ENCODE results near the gene TPPP3.

Gene TPPP3

GRCh38 chr16:67407788-67408452, 14.6 kb upstream of the TPPP3 start:
- H3K27me3 ChIP-seq (ENCODE audit: low read depth, low read length) = no peaks in the 10 kb centered on the region
- H3K4me1 ChIP-seq (ENCODE audit: low read length) = no peaks in the 10 kb centered on the region
- H3K36me3 ChIP-seq (replicated peaks; ENCODE audit: low read depth, low read length) = no peaks in the 10 kb centered on the region
- no peak overlapping the region for H3K4me3 ChIP-seq (ENCODE audit: low read length)
- H3K27ac ChIP-seq (ENCODE audit: low read length) = no peak overlapping the region
- no peaks in the 10 kb centered on the region for H3K9me3 ChIP-seq (ENCODE audit: insufficient read depth, low read length)
- no peak for TF ChIP-seq EZH2phosphoT487 (IDR thresholded peaks at IDR 0.05; ENCODE audit: low read depth)
- no peaks in the 10 kb centered on the region for H3K79me2 ChIP-seq (ENCODE audit: low read length)
- no peak overlapping the region for H3K9ac ChIP-seq (ENCODE audit: low read length)
- no peaks in the 10 kb centered on the region for H4K20me1 ChIP-seq (ENCODE audit: insufficient read depth, low read length)
- no peak overlapping the region for H3K4me2 ChIP-seq (ENCODE audit: low read length)
- no peak overlapping the region for H2AFZ ChIP-seq (ENCODE audit: low read depth, low read length)

- no peaks in the 10 kb centered on the region for H3K36me3 ChIP-seq (replicated peaks; ENCODE audit: low read depth, low read length)
- H3K27me3 ChIP-seq (ENCODE audit: low read depth, low read length) = no peaks in the 10 kb centered on the region
- H3K4me3 ChIP-seq (ENCODE audit: low read length) = no peak overlapping the region
- no peaks in the 10 kb centered on the region for H3K9me3 ChIP-seq (ENCODE audit: insufficient read depth, low read length)
- H3K27ac ChIP-seq (ENCODE audit: low read length) = no peak overlapping the region
- no peaks in the 10 kb centered on the region for H3K4me1 ChIP-seq (ENCODE audit: low read length)
- TF ChIP-seq EZH2phosphoT487 (IDR thresholded peaks at IDR 0.05; ENCODE audit: low read depth) (no peak), CTCF (IDR thresholded peaks at IDR 0.05; ENCODE audit: low read depth, low read length) (no peak)
- H3K9ac ChIP-seq (ENCODE audit: low read length) = no peak overlapping the region
- no peak overlapping the region for H2AFZ ChIP-seq (ENCODE audit: low read depth, low read length)
- no peaks in the 10 kb centered on the region for H4K20me1 ChIP-seq (ENCODE audit: insufficient read depth, low read length)
- H3K4me2 ChIP-seq (ENCODE audit: low read length) = no peak overlapping the region
- no peaks in the 10 kb centered on the region for H3K79me2 ChIP-seq (ENCODE audit: low read length)
Observed at GRCh38 chr16:67407176-67407787, 14.0 kb upstream of the TPPP3 start.

- no peak overlapping the region for H2AFZ ChIP-seq (ENCODE audit: low read depth, low read length)
Observed at GRCh38 chr16:67406111-67406971, 13.0 kb upstream of the TPPP3 start.

GRCh38 chr16:67405336-67405735, 12.0 kb upstream of the TPPP3 start:
- Histone ChIP-seq H3K79me2 (ENCODE audit: low read length) (no peaks in the 10 kb centered on the region), H3K9ac (ENCODE audit: low read length) (no peak overlapping the region), H2AFZ (ENCODE audit: low read depth, low read length) (no peak overlapping the region), H3K4me2 (ENCODE audit: low read length) (no peak overlapping the region), H3K27ac (ENCODE audit: low read length) (no peak overlapping the region), H3K36me3 (replicated peaks; ENCODE audit: low read depth, low read length) (no peaks in the 10 kb centered on the region), H3K4me1 (ENCODE audit: low read length) (peaks cover 13% of the 10 kb centered on the region), H3K9me3 (ENCODE audit: insufficient read depth, low read length) (no peaks in the 10 kb centered on the region), H3K4me3 (ENCODE audit: low read length) (no peak overlapping the region), H3K27me3 (ENCODE audit: low read depth, low read length) (no peaks in the 10 kb centered on the region), H4K20me1 (ENCODE audit: insufficient read depth, low read length) (no peaks in the 10 kb centered on the region)
- no peak for TF ChIP-seq CTCF (IDR thresholded peaks at IDR 0.05; ENCODE audit: low read depth, low read length)
- TF ChIP-seq EZH2phosphoT487 (IDR thresholded peaks at IDR 0.05; ENCODE audit: low read depth) = no peak

More at GRCh38 chr16:67406111-67406971, 13.0 kb upstream of the TPPP3 start:
- peaks cover 3% of the 10 kb centered on the region for H3K4me1 ChIP-seq (ENCODE audit: low read length)
- H3K9ac ChIP-seq (ENCODE audit: low read length) = no peak overlapping the region
- H4K20me1 ChIP-seq (ENCODE audit: insufficient read depth, low read length) = no peaks in the 10 kb centered on the region
- no peak overlapping the region for H3K27ac ChIP-seq (ENCODE audit: low read length)
- H3K79me2 ChIP-seq (ENCODE audit: low read length) = no peaks in the 10 kb centered on the region
- no peaks in the 10 kb centered on the region for H3K9me3 ChIP-seq (ENCODE audit: insufficient read depth, low read length)
- no peak overlapping the region for H3K4me3 ChIP-seq (ENCODE audit: low read length)
- no peak overlapping the region for H3K4me2 ChIP-seq (ENCODE audit: low read length)
- H3K27me3 ChIP-seq (ENCODE audit: low read depth, low read length) = no peaks in the 10 kb centered on the region
- H3K36me3 ChIP-seq (replicated peaks; ENCODE audit: low read depth, low read length) = no peaks in the 10 kb centered on the region
- TF ChIP-seq EZH2phosphoT487 (IDR thresholded peaks at IDR 0.05; ENCODE audit: low read depth) (no peak), CTCF (IDR thresholded peaks at IDR 0.05; ENCODE audit: low read depth, low read length) (no peak)
